PFSK-1 (cell line): ENCODE measurements around the gene EXD3.

ENCODE experiments used
- FOXP2 ChIP-seq: optimal IDR thresholded peaks from 2 replicates; pipeline ENCODE3; 2011; ENCODE audit warnings: borderline replicate concordance, control low read depth, inconsistent platforms; ENCODE audit not compliant: insufficient read depth; ENCODE audit errors: extremely low read length, extremely low read depth
- POLR2AphosphoS5 ChIP-seq: IDR thresholded peaks from 2 replicates; pipeline ENCODE4 v1.6.1; 2012; ENCODE audit warnings: low read depth, mild to moderate bottlenecking, control low read depth, low read length, moderate library complexity
- SIN3A ChIP-seq: IDR thresholded peaks from 2 replicates; pipeline ENCODE4 v1.6.1; 2012; ENCODE audit warnings: mild to moderate bottlenecking, low read length, moderate library complexity, borderline replicate concordance; ENCODE audit not compliant: insufficient read depth
- TAF1 ChIP-seq: IDR thresholded peaks from 2 replicates; pipeline ENCODE4 v1.6.1; 2012; ENCODE audit warnings: low read length, control low read depth, borderline replicate concordance; ENCODE audit not compliant: insufficient read depth
- TF ChIP-seq, protein P1 (sequence below), 2 experiments: IDR thresholded peaks; 2 replicates each; pipeline versions ENCODE4 v1.6.1 to v1.8.0; 2011 to 2012; ENCODE audit warnings: low read depth in 2 of 2, low read length in 2 of 2, control low read depth in 1 of 2, inconsistent platforms in 1 of 2, mild to moderate bottlenecking in 1 of 2, moderate library complexity in 1 of 2; ENCODE audit not compliant: insufficient read depth in 1 of 2

The EXD3 gene

DNA sequence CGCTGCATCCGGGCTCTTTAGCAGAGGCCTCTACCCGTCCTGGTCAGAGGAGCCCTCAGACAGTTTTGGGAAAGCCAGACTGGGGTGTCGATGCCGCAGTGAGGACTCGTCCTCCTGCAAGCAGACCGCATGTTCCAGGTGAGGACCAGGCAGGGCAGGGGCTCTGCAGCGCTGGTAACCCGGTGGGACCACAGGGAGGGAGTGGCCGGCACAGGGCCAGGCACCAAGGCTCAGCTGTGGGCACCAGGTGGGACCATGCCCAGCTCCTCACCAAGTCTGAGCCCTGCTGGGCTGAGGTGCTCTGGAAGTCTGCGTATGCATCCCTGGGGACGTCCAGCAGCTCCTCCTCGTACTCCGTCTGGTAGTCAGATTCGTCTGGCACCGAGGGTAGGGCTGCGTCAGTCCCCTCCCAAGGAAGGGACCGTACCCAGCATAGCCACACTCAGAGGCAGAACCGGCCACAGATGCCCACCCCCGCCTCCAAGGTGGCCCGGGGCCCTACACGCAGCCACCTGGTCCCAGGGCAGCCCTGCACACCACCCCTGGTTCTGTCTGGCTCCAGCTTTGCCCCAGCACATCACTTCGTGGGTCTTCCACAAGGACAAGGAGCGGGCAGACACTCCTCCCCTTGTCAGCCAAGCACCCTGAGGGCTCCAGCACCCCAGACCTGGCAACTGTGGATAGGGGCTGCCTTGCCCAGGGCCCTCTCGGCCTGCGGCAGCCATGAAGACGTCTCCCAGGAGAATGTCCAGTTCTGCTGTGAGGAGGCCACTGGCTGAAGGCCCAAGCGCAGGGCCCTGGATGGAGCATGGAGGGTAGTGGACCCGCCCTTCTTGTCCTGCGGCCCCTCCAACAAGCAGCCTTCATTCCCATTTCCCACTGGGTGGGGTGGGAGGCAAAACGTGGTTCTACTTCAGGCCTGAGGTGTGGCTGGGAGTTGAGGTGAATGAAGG, 37.7 kb upstream of the EXD3 start:
- TF ChIP-seq SIN3A (no peak), POLR2AphosphoS5 (no peak)
- TF ChIP-seq, protein P1, sequence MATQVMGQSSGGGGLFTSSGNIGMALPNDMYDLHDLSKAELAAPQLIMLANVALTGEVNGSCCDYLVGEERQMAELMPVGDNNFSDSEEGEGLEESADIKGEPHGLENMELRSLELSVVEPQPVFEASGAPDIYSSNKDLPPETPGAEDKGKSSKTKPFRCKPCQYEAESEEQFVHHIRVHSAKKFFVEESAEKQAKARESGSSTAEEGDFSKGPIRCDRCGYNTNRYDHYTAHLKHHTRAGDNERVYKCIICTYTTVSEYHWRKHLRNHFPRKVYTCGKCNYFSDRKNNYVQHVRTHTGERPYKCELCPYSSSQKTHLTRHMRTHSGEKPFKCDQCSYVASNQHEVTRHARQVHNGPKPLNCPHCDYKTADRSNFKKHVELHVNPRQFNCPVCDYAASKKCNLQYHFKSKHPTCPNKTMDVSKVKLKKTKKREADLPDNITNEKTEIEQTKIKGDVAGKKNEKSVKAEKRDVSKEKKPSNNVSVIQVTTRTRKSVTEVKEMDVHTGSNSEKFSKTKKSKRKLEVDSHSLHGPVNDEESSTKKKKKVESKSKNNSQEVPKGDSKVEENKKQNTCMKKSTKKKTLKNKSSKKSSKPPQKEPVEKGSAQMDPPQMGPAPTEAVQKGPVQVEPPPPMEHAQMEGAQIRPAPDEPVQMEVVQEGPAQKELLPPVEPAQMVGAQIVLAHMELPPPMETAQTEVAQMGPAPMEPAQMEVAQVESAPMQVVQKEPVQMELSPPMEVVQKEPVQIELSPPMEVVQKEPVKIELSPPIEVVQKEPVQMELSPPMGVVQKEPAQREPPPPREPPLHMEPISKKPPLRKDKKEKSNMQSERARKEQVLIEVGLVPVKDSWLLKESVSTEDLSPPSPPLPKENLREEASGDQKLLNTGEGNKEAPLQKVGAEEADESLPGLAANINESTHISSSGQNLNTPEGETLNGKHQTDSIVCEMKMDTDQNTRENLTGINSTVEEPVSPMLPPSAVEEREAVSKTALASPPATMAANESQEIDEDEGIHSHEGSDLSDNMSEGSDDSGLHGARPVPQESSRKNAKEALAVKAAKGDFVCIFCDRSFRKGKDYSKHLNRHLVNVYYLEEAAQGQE (IDR thresholded peaks at IDR 0.05; ENCODE audit: insufficient read depth in 1 of 2, low read depth in 2 of 2, low read length in 2 of 2): no peak

- TF ChIP-seq SIN3A (no peak), TAF1 (no peak), POLR2AphosphoS5 (no peak), FOXP2 (no peak)
- TF ChIP-seq, protein P1 (IDR thresholded peaks at IDR 0.05; ENCODE audit: insufficient read depth in 1 of 2, low read depth in 2 of 2, low read length in 2 of 2): no peak
Measured at GRCh38 chr9:137459601-137460362, 36.8 kb upstream of the EXD3 start.

DNA sequence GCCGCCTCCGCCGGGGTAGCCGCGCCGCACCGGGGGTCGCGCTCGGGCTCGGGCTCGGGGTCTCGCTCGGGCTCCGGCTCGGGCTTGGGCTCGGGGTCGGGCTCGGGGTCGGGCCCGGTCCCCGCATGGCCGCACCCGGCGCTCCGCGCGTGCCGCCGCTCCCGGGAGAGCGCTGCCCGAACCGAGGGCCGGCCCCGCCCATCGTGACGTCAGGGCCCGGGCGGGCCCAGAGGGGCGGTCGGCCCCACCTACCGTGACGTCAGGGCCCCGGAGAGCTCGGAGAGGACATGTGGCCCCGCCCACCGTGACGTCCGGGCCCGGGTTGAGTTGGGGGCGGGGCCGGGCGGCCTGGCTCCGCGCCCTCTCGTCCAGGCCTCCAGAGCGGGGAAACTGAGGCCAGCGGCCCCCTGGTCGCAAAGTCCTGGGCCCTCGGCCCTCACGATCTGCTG, 36.2 kb upstream of the EXD3 start, which contains the start of gene NSMF:
Gene NSMF (minus strand): TSS at position 183 of the 449 bp plus-strand sequence. CDS start 232 bp downstream, outside the sequence.
- TF ChIP-seq FOXP2 (no peak), POLR2AphosphoS5 (no peak; the same call in 1 of the 2 replicates), SIN3A (no peak), TAF1 (no peak)
- TF ChIP-seq, protein P1 (IDR thresholded peaks at IDR 0.05; ENCODE audit: insufficient read depth in 1 of 2, low read depth in 2 of 2, low read length in 2 of 2): no peak

DNA sequence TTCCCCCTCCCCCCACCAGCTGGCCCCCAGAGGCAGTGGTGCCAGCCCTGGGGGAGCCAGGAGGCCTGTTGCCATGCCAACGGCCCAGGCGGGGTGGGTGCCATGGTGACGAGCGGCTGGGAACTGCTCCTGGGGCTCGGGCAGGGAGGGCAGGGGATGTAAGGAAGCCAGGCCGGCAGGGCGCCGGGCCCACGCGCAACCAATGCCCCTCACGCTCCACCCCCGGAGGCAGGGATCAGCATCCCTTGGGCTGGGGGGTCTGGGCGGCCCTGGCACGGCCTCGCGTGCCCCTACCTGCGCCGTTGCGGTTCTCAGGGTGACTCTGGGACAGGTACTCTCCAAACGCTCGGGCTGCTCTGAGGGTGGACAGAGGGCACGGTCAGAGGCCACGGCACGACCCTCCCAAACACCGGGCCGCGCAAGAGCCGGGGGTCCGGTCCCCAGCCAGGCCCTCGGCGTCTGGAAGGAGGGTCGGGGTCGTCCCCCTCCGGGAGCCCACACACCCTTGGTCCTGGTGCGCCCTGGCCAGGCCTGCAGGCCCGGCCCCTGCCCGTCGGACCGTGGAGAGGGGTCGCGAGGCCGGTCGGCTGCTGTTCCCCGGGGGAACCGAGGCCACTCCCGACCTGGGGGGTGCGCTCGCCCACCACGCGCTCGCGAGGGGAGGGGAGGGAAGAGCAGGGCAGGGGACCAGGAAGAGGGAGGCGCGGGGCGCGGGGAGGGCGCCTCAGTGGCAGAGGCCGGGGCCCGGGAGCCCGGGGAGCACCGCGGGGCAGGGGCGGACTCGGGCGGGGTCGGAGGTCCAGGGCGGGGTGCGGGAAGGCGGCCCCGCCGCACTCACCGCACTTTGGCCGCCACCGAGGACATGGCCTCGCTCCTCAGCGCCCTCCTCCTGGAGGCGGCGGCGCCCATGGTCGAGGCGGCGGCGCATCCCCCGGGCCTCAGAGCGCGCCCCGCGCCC, 35.5 kb upstream of the EXD3 start:
- TF ChIP-seq FOXP2 (no peak), TAF1 (no peak), POLR2AphosphoS5 (no peak), SIN3A (no peak)
- TF ChIP-seq, protein P1 (IDR thresholded peaks at IDR 0.05; ENCODE audit: insufficient read depth in 1 of 2, low read depth in 2 of 2, low read length in 2 of 2): no peak
